HG02642 (cell line): ENCODE data around the gene PRTFDC1.
"Not testable (repeated sequence)": the region's sequence is repeated elsewhere in the genome, so short reads cannot be mapped to it uniquely, and the experiment has no call there.

ENCODE experiments used
- ATAC-seq: cut with Tn5 transposase; IDR thresholded peaks from one replicate; pipeline ENCODE4 v1.9.1; 2021; ENCODE audit warnings: mild to moderate bottlenecking; ENCODE audit not compliant: unreplicated experiment, poor library complexity

PRTFDC1 gene

DNA sequence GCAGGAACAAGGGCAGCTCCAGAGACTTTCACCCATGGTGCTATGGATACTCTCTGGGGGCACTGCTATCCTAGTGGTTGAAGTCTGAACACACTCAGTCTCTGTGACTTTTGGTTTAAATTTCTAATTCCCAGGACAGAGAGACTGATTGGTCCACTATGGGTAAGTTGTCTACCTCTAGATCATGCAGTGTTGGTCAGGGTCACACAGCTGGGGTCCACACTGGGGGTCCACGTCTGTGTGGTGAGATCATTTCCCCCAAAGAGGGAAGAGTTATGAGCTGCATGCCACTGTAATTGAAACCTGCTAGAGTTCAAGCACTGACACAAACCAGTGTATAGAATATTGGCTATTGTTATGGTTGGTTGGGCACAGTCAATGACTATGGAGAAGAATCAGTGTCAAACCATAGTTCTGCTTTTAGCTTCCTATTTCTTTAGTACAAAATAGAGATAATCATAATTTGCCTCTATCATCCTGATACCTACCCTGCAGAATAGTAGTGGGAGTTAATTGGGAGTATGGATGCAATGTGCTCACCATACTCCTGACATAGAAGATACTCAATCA, 101.6 kb downstream of the PRTFDC1 start:
- ATAC-seq, result no peak

DNA sequence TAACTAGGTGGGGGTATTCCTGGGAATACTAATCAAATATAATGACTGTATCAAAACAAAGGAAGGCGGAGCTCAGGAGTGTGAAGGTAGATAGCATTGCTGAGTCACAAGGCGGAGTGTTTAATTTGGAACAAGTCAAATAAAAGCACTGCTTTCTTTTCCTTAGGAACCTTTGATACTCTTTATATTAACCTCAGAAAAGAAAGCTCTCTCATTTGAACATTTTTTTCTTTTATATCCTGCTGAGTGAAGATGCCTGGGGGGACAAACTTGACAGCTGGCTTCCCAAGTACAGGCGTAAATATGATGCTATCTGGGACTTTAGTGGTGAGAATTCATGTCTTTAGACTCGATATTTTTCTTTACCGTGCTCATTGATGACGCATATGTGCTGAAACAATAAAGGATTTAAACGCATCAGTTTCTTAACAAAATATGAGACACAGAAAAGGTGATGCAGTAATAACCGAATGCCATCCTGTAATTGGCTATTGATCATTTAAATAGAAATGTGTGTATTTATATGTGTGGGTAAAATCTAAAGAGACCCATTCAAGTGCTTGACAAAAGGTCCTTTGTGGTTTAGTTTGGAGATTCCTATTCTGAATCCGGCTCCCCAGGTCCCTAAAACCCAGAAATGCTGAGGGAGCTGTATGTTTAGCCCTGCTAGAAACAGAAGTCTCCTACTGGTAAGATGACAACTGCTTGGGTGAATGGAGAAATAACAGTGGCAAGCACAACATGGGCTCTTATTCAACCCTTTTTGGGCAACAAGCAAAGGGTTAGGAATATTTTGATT, 102.7 kb downstream of the PRTFDC1 start:
- no peak for ATAC-seq

DNA sequence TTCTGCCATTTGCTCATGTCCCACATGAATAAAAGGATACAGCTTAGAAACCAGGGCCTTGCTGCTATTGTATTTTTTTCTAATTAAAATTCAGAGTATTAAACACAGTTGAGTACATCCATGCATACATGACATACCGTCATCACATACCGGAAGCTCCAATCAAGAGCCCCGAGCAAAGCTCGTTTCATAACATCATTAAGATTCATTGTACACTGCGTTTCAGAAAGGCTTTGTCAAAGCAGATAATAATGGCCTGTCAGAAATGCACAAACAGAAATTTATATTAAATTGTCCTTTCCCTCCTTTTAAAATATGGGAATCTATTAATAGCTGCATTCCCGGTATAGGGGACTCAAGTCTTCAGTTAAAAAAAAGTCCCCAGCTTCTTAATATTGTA, 103.4 kb downstream of the PRTFDC1 start:
- no peak for ATAC-seq

DNA sequence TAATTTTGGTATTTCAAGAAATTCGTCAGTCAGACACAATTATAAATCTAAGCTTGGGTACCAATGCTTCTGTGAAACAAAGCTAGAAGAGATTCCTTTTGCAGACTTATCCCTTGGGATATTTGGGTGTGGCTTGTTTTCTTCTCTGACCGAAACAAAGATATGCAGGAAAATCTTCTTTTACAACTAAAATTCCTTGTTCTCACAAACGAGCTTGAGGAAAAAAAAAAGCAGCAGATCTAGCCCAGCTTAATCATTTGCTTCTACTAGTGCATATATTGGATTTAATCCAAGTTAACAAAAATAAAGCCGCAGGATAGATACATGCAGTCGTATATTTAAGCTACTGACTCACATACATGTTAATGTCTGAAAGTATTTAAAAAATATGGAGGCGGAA, 104.2 kb downstream of the PRTFDC1 start:
- ATAC-seq, result no peak

DNA sequence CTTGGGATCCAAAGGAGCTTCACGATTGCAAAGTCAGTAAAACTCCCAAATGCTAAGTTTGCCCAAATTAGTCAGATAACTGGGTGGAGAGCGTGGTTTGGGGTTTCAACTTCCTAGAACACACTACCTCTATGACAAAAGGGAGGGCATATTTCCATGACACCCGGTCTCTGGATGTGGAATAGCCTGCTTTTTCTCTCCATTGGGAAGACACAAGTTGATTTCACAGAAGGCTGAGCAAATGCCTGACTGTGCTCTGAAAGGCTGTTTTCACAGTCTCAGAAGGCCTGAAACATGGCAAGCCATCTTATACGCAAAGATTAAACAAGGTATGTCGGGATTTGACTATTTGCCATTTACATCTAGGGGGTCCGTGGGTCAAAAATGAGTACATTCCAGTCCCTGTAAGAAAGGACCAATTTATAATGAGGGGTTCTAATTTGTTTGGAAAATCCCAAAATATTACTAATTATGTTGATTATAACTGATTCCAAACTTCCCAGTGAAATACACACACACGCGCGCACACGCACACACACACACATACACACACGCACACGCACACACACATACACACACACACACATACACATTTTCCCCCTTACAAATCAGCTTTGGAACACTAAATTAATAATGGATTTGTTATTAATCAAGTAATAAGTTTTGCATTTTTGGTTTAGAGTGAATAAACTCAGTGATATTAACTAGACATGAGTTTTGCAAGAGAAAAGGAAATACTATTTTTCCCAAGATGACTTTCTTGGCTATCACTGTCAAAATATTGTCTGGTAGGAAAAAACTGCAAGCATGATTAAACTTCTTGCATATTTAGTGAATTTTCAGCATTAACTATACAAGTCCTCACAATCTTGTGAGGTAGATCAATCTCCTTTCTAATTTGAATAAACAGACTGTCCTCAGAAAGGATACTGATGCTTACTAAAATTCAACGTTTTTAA, 105.0 kb downstream of the PRTFDC1 start:
- no peak for ATAC-seq

DNA sequence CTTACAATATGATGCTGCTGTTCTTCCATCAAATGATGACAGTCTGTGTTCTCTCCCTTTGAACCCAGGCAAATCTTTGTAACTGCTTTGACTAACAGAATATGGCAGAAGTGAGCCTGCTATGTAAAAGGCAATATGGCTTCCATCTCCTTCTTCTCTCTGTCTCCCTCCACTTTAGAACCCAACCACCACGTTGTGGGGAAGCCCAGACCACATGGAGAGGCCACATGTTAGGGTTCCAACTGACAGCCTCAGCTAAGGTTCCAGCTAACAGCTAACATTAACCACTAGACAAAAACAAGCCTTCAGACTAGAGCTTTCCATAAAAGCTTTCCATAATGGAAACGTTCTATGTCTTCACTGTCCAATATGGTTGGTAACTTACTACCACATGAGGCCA, 107.7 kb downstream of the PRTFDC1 start:
- ATAC-seq, result no peak

DNA sequence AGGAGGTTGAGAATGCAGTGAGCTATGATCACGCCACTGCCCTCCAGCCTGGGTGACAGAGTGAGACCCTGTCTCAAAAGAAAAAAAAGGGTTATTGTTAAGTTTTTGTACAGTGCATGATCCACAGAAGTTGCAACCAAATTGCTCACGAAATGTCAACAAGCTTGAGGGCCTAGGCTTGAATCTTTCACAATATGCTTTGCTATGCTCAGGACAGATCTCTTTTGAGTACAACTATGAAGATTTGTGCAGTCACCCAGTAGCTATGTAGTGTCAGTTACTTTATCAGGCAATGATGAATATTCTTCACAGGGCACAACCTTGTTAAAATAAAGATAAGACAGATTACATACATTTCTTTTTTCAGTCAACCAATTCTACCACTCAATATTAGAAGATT, 109.2 kb downstream of the PRTFDC1 start:
- ATAC-seq, result no peak

DNA sequence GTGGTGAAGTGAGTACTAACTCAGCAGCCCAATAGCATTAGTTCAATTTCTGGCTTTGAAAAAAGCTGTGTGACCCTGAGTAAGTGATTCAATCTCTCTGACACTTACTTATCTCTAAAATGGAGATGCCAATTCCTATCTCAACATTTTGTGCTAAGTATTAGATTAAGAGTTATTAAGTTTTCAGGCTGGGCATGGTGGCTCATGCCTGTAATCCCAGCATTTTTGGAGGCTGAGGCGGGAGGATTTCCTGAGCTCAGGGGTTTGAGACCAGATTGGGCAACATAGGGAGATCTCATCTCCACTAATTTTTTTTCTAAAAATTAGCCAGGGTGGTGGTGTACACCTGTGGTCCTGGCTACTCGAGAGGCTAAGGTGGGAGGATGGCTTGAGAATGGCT, 109.5 kb downstream of the PRTFDC1 start:
- no peak for ATAC-seq

DNA sequence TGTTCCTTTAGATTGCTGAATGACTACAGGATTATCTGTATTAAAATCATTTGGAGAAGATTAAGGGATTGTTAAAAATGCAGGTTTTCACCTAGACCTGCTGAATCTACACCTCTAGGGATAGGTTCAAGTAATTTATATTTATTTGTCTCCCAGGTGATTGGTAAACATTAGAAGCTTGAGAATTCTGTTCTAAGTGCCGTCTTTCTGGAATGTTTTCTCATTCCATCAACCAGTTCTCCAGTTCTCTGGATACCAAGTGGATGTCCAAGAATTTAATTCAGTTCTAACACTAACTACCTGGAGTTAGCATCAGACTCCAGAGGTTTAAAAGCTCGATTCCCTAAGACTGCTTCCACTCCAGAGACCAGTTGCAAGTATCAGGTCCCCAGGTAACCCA, 110.9 kb downstream of the PRTFDC1 start:
- no peak for ATAC-seq

DNA sequence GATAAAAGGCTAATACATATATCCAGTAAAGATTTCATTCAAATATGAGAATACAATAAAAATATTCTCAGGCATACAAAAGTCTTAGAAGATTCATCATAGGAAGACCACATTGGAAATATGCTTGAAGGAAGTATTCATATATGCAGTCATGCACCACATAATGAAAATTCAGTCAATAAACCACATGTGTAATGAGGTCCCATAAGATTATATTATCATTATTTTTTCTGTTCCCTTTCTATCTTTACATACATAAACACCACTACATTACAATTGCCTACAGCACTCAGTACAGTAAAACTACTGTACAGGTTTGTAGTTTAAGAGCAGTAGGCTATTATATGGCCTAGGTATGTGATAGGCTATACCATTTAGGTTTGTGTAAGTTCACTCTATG, 111.6 kb downstream of the PRTFDC1 start:
- no peak for ATAC-seq

DNA sequence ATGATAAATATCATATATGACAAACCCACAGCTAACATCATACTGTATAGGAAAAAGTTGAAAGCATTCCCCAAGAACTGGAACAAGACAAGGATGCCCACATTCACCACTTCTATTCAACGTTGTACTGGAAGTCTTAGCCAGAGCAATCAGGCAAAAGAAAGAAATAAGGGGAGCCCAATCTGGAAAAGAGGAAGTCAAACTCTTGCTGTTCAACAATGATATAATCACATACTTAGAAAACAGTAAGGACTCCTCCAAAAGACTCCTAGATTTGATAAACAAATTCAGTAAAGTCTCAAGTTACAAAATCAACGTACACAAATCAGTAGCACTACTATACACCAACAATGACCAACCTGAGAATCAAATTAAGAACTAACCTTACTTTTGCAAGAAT, 114.6 kb downstream of the PRTFDC1 start:
- not testable (repeated sequence) for ATAC-seq

DNA sequence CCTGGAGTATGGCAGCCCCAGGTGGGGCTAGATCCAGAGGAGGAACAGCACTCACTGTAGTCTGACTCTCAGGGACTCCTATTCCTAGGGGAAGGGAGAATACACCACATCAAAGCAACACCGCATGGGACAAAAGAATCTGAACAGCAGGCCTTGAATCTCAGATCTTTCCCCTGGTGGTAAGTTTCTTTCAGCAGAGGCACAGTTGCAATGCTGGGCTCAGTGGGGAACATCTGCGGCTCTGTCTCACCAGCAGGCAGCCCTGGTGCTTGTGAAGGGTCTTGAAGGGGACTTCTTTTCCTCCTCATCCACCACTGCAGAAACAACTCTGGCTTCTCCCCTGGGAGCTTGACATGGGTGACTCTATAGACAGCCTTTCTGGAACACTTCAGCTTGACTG, 117.5 kb downstream of the PRTFDC1 start:
- ATAC-seq, result no peak

DNA sequence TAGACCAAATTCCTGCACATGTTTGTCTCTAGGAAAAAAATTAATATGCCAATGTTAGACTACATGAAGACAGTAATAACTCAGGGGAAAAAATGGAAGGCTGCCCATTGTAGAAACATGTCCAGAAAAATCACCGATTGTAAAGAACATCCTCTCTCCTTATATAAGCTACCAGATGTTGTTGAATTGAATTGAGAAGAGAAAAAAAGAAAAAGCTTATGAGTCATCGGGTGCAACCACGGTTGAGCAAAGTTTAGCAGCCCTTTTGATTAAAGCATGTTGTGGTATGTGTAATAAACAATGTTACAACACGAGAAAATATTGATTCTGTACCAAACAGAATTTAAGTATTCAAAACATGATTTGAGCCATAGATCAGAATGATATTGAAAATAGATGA, 126.4 kb downstream of the PRTFDC1 start:
- no peak for ATAC-seq

DNA sequence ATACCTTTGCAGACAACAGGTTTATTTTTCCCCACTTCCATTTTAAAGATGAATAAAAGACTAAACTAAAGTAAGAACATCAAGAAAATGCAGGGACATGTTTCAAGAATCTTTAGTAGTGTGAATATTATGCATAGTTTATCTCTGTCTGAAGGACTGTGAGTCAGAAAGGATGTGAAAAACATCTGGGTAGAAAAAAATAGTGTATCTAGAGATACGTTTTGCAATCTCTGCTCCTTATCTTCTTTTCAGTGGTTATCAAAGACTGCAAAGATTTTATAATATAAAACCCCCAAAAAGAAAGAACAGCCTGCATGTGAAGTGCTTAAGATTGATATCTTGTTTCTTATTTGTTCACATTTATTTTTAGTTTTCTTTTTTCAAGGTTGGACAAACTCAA, 126.9 kb downstream of the PRTFDC1 start:
- no peak for ATAC-seq

DNA sequence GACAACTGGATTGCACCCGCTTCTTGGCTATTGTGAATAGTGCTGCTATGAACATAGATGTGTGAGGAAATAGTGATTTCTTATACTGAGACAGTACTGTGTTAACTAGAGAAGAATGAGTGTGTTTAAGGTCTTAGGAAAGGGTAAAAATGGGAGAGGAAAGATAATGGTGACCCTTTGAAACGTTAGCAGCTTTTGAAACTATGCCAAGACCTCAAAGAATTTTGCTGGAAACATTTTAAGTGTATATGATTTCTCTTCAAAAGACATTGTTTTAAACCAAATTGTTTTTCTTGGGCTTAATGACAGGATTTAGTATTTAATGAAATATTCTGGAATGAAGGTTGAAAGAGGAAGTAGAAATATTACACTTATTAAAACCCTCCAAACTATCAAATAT, 127.9 kb downstream of the PRTFDC1 start:
- ATAC-seq, result no peak

DNA sequence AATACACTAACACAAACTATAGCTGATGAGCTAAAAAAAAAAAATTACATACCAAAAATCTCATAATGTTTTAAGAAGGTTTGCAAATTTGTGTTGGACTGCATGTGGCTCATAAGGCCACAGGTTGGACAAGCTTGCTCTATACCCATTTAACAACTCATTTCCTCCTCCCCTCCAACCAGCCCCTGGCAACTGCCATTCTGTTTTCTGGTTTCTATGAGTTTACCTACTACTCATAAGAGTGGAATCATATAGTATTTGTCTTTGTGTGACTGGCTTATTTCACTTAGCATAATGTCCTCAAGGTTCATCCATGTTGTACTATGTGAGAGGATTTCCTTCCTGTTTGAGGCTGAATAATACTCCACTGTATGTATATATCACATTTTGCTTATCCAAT, 128.3 kb downstream of the PRTFDC1 start:
- no peak for ATAC-seq

DNA sequence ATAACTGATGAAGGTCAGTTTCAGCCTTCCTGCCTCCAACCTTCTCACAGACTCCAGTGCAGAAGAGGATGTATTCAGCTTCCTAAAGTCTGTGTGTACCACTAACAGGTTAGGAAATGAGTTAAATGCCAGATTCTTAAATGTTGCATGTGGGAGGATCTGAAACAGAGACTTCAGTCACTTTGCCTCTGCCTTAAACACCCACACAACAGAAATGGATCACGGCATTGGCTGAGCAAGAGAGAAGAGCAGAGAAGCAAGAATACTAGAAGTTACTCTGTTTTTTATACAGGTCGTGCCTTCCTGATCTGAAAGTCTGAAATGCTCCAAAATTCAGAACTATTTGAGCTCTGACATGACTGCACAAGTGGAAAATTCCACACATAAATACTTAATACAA, 129.8 kb downstream of the PRTFDC1 start:
- ATAC-seq, result peak; percentile 73

DNA sequence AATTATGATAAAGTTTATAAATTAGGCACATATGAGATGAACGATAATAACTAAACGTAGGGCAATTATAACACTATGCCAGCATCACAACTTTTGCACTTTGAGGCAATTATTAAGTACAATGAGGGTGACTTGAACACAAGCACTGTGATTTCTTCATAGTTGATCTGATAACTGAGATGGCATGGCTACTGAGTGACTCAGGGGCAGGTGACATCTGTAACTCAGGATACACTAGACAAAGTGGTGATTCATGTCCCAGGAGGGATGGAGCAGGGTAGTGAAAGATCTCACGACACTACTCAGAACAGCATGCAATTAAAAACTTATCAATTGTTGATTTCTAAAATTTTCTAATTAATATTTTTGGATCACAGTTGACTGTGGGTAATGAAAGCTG, 130.4 kb downstream of the PRTFDC1 start:
- ATAC-seq, result no peak

DNA sequence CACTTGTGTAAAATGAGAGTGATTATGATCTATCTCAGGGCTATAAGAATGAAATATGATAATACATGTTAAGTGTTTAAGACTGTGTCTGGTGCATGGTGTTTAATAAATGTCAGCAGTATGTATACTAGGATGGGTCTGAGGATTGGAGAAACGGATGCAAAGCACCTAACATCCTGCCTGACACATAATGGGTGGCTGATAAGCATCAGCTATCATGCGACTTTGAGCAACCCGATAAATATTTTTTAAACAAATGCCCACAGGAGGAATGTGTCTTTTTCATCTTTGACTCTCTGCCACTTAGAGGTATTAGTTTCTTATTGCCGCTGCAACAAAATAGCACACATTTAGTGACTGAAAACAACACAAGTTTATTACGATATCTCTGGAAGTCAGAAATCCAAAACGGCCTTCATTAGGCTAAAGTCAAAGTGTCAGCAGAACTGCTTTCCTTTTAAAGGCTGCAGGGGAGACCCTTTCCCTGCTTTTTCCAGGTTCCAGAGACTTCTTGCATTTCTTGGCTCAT, 135.5 kb downstream of the PRTFDC1 start:
- ATAC-seq, result no peak

DNA sequence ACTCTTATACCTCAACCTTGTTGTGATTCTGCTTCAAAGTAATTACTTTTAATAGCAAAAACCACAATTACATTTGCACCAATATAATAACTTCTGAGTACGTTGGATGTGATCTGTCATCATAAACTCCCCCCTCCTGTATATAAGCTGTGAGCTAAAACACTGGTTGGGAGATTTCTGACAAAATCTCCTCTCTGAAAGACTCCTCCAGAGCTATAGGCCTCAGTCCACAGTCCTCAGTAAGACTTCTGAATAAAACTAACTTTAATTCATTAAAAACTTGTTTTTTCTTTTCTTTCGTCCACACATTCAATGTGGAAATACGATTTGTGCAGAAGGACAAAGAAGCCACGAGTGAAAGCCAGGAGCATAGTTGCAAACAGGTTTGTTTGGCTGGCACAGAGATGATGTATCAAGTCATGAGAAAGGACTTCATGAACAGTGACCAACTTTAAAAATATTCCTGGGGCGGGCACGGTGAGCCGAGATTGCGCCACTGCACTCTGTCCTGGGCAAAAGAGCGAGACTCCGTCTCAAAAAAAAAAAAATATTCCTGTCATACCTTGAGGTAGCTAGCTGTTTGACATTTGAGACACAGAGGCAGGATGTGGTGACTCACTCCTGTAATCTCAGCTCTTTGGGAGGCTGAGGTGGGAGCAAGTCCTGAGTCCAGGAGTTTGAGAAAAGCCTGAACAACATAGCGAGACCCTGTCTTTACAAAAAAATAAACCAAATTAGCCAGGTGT, 137.7 kb downstream of the PRTFDC1 start:
- ATAC-seq, result no peak
